Measurements from ENCODE around the gene CD6. TPM values are rescaled to one million over a fixed set of nuclear protein-coding genes. Genes with fewer than 3 reads are reported as not detected.
"Not testable (repeated sequence)": the region's sequence is repeated elsewhere in the genome, so short reads cannot be mapped to it uniquely, and the experiment has no call there.

CD6 gene
- total RNA-seq, 1 donor from 2014 or later = 4.2 TPM

DNA sequence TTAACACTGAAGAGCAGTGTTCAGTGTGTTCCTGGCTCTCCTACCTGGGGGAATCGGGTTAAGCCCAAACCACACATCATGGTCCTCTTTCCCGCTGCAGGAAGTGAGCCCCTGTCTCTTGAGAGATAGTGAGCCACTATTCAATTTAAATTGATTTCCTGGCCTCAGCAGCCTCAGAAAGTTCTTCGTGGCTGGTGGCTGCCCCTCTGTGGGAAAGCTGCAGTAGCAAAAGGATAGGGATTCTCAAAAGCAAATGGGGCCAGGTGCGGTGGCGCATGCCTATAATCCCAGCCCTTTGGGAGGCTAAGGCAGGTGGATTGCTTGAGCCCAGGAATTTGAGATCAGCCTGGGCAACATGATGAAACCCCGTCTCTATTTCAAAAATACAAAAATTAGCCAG lies 81.7 kb downstream of the CD6 start:
- no peak for DNase-seq (ENCODE audit: low spot score)

DNA sequence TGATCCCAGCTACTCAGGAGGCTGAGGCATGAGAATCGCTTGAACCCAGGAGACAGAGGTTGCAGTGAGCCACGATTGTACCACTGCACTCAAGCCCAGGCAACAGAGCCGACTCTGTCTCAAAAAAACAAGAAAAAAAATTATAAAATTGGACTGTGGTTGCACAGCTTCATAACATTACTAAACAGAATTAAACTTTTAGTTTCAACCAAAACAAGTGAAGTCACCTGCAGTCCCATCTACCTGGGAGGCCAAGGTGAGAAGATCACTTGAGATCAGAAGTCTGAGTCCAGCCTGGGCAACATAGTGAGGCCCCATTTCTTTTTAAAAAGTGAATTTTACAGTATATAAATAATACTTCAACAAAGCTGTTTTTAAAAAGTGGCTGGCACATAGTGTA lies 83.0 kb downstream of the CD6 start:
- DNase-seq (ENCODE audit: low spot score) = no peak

DNA sequence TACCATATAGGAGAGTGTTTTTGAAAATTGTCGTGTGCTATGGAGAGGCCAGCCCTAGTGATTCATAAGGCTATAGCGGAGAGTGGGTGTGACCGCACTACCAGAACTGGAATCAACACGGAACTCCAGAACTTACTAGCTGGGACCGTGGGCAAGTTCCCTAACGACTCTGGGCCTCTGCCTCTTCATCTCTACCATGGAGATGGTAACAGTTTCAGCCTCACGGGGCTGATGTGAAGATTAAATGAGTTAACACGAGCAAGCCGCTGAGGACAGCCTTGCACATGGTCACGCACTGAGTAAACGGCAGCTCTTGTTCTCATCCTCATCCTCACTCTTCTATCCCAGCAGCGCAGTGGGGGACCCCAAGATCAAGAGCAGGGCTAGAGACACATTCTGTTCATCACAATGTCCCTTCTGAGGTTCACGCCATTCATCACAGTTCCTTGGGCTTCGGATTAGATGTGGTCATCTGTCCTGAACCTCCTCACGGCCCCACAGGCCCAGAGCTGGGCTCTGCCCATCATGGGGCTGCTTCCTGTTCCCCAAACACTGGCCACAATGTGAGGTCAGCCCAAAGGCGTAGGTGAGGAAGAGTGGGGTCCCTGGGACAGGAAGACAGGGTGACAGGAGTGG lies 83.6 kb downstream of the CD6 start:
- no peak for DNase-seq (ENCODE audit: low spot score)

DNA sequence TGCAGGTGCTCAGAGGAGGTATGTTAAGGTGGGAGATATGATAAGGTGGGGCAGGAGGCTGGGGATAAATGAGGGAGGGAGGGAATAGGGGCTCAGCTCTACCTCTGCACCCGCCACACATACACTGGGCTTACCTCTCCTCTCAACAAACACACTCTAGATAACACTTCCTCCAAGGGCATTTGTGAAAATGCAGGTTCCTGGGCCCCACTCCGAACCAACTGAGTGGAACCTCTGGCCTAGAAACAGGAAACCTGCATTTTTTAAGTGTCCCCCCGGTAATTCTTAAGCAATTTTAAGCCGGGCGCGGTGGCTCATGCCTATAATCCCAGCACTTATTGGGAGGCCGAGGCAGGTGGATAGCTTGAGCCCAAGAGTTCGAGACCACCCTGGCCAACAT lies 84.3 kb downstream of the CD6 start:
- DNase-seq (ENCODE audit: low spot score) = no peak

DNA sequence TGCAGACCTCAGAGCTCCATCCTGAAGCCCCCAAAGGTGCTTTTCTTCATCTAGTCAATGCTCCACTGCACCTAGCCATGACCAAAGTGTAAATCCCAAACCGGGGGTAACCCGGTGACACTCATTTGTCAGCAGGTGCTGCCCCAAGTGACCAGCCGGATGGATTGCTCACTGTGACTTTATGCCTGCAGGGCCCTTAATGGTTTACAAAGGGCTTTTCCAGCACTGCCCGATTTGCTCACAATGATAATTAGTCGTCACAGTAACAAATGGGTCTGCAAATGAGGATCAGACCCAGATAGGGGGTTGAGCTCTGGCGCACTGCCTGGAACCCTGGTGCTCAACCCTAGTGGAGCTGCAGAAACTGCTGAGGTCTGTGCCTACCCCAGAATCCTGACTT lies 85.1 kb downstream of the CD6 start:
- DNase-seq (ENCODE audit: low spot score) = no peak

DNA sequence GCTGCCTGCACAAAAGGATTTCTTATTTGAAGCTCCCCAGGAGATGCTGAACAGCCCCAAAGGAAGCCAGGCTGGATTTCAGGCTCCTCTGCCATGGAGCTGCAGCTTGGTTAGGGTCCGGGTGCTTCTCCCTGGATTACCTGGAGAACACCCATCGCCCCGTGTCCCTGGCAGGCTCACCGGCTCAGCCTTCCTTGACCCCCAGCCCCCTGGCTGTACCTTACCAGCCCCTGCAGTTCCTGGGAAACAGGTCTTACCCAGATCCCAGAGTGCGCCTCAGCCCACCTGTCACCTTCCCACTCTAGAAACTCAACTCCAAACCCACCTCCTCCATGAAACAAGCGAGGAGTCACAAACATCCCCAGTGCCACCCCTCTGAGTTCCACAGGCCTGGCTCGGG lies 85.5 kb downstream of the CD6 start:
- no peak for DNase-seq (ENCODE audit: low spot score)

DNA sequence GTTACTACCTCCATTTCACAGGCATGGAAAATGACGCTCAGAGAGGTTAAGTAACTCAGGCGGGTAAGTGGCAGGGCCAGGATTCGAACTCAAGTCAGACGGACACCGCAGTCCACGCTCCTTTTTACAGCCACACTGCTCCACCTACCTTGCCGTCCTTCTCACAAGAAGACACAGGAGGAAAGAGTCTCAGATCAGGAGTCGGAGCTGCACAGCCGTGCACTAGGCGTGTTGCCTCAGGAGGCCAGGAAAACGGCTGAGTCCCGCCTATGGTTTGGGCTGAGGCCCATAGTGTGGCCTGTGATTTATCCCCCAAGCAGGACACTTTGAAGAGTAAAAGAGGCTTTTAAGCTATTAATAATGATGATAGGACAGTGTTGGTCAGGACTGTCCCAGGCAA lies 86.1 kb downstream of the CD6 start:
- no peak for DNase-seq (ENCODE audit: low spot score)

DNA sequence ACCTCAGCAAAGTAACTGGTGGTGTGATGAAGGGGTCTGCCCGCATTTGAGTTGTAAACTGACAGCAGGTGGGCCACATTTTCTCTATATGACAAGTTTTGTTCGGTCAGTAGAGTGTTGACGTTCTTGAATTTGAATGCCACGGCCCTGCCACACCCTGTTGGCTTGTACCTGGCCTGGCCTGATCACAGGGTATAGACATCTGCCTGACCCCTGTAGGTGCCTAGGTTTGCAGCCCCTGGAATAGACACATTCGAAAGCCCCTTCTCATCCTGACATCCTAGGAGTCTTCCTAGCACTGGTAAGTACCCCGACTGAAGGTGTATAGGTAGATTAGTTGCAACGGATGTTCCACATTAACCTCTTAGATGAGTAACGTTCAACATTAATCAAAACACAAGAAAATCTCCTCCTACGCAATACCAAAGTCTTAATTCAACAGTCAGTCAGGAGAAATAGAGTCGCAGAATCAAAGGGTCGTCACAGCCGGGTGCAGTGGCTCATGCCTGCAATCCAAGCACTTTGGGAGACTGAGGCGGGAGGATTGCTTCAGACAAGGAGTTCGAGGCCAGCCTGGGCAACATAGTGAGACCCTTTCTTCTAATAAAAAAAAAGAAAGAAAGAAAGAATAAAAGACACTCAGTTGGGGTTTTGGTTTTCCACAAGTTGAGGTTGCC lies 87.2 kb downstream of the CD6 start:
- DNase-seq (ENCODE audit: low spot score) = no peak

DNA sequence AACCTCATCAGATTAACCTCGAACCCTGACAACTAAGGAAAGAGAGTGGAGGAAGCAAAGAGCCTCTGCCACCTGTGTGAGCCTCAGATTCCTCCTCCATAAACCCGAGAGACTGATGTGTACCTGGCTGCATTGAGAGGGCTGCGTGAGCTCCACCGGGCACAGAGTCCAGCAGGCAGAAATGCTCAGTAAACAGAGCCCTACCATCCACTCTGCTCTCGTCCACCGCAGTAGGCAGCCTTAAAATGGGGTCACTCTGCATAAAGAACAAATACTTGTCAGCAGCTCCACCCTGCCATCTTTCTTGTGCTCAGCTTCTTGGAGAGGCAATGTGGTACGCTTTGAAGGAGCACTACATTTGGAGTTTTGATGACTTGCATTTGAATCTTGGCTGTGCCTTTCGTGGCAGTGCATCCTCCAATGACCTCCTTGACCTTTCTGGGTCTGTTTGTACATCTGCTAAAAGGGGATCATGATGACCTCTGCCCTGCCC lies 87.8 kb downstream of the CD6 start:
- DNase-seq (ENCODE audit: low spot score) = no peak

DNA sequence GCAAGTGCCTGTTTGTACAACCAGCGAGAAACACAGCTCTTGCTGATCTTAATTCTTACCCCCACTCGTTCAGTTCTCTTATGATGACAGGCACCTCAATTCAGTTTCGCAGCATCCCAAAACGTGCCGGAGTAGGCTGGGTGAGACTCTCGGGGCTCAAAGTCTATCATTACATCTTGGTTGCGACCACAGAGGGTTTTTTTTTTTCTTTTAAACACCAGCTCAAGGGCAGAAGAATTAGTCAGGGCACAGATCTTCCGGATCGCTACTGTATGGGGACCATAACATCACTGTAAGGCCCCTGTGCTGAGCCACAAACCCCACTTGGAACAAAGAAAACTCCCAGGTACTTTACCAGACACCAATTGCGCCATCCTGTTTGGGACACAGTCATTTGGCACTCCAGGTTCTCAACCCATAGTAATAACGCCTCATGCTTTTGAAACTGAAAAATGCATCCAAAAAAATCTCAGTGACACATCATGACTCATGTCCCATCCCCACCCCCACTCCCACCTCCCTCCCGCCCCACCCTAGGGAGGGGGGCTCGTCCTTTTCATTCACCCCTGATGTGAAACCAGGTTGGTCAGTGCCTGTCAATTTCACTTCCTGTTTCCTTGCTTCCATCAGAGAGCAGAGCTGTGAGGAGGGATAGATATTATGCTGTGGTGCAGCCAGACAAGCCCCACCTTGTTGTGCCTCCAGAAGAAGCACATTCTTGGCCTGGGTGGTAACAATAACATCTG lies 89.8 kb downstream of the CD6 start:
- peak; percentile 56 for DNase-seq (ENCODE audit: low spot score)

DNA sequence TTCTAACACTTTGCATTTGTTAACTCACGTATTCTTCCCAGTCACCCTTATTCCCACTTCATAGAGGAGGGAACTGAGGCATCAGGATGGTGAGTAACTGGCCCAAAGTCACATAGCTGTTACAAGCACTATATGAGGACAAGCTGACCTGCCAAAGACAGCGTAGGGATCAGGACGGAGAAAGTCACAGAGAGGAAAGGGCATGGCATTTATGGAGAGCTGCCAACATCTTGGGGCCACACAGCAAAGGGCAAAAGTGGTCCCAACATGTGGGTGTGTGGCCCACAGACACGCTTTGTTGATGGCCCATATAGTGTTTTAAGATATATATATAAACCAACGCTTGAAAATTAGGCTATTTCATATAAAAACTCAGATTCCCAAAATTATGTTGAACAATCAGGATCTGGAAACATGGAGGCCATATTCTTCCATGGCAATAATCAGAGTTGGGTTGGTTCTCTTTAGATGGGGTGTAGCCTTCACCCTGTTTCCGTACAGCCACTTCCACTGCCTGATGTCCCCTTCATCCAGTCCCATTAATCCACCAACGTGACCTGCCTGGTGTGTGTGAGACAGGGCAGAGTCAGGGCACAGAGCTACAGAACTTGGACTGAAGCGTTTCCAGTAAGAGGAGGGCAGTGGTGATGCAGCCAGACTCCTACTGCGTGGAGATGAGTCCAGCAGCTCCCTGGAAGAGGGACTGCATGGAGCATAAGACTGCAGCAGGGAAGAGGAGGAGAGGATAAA lies 90.9 kb downstream of the CD6 start:
- no peak for DNase-seq (ENCODE audit: low spot score)

DNA sequence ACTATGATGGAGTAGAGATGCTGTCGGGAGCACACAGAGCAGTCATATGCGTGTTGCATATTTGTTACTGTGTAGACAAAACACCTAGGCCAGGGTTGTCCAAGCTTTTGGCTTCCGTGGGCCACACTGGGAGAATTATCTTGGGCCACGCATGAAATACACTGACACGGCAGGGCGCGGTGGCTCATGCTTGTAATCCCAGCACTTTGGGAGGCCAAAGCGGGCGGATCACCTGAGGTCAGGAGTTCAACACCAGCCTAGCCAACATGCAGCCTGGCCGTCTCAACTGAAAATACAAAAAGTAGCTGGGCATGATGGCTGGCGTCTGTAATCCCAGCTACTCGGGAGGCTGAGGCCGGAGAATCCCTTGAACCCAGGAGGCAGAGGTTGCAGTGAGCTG lies 93.8 kb downstream of the CD6 start:
- DNase-seq (ENCODE audit: low spot score) = not testable (repeated sequence)

DNA sequence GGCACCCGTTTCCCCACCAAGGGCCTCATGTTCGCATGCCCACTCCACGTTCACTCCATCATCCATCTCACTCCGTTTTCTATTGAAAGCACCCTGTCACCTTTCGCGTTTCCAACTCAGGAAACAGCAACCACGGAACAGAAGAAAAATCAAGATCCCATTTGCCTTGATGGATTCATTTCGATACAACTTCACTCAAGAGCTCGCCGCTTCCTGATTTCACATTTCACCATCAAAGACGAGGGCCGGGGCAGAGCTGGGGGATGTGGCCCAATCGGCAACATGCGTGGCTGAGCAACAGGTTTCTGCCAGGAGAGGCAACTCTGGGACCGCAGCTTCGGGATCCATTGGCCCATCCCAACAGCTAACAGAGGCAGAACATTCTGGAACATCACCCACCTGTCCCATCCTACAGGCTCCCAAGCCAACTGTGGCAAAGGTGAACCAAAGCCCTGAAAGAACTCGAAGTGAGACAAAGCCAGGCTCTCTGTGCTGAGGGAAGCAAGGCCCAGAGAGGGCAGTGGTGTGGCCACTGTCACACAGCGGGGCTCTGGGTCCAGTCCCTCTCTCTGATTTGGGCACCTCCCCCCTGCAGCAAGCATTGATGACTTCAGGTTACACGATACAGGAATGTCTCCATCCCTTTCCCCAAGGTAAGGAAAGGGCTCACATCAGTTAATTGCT lies 94.6 kb downstream of the CD6 start:
- DNase-seq (ENCODE audit: low spot score) = no peak

DNA sequence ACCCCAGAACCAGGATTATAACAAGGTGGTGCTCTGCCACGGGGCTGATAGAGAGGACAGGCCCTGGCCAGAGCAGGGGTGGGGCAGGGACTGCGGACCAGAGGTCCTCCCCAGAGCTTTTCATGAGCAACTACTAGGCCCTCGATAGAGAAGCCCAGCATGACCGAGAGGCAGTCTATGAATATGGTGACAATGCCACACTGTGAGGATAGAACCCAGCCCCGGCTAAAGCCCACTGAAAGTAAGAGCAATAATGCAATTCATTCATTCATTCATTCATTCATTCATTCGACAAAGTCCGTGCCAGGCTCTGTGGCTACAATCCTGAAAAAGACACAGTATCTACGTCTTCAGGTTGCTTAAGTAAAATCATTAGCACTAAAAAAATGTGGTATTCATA lies 95.2 kb downstream of the CD6 start:
- DNase-seq (ENCODE audit: low spot score) = no peak

DNA sequence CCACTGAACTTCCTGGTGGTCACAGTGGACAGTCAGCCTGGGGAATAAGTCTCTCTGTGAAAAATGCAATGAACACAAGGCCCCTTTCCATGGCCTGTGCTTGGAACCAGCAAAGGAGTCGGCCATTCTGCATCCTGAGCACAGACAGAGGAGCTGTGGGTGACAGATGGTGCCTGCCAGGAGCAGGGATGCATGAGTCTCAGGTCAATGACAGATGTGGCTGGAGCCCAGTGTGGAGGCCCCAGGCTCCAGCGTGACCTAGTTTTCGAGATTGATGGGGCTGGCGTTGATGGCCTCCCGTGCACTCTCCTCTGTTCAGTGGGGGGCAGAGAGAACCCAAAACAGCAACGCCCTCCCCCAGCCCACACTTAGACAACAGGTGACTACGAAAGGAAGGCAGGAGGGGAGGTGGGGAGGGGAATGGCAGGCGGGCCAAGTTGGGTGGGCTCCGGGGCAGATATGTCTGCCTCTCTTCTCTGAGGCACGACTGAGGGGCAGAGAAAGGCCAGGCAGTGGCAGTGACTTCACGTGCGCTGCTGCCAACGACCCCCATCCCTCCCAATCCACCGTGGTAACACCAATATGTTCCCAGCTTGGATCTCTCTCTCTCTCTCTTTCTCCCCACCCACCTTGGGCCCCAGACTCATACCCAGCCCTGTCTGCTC lies 96.4 kb downstream of the CD6 start:
- DNase-seq (ENCODE audit: low spot score) = no peak

DNA sequence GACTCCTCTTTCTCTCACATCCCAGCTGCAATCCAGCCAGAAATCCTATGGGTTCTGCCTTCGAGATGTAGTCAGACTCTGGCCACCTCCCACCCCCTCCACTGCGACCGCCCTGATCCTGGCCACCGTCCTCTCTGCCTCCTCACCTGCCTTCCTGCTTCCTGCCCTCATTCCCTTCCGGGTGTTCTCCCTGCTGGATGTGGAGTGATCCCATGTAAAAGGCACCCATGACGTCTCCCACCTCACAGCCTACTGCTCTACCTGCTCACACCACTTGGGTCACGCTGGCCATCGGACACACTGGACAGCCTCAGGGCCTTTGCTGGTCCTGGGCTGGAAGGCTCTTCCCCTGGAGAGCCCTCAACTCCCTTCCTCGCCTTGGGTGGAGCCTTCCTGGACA lies 97.1 kb downstream of the CD6 start:
- no peak for DNase-seq (ENCODE audit: low spot score)

DNA sequence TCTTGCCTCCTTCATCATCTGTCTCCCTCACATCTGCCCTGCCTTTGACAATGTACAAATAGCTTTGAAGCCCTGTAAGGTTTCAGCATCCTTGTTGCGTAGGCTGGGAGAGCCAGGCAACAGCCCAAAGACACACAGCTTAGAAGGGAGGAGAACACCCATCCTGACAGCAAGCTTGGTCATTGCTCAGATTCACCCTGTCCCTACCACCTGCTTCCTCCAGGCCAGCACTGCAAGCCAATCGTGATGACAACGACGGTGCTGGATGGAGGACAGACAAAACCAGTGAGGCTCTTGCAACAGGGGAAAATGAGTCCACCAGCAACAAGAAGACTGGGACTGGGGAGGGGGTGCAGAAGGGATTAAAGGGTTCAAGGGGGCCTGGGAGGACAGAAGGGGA lies 97.9 kb downstream of the CD6 start:
- no peak for DNase-seq (ENCODE audit: low spot score)

Data from ureter (tissue), 1 donor.